Measurements from ENCODE around the gene RAB13. TPM values are rescaled to one million over a fixed set of nuclear protein-coding genes. Genes with fewer than 3 reads are reported as not detected.
A peak's percentile ranks its signal among the peaks of the same experiment; 100 is the strongest.

The RAB13 gene
- total RNA-seq, 4 donors from 2014 or later = 41.1 to 56.3 (median 46.6) TPM

DNA sequence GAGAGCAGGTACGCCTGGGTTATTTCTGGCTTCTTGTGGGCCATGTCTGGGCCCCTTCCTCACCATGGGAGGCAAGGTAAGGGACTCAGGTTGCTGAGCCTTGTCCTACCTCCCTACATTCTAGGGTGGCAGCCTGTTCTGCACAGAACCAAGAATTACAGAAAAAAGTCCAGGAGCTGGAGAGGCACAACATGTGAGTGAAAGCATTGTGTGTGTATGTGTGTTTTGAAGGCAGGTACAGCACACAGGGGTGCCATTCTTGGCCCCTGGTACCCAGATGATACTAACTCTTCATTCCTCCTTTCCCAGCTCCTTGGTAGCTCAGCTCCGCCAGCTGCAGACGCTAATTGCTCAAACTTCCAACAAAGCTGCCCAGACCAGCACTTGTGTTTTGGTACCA lies 13.1 kb downstream of the RAB13 start:
- peaks cover 17 to 36% (median 32%) of the 10 kb centered on the region in 4 donors for H3K36me3 ChIP-seq
- no peak overlapping the region for H3K4me3 ChIP-seq
- no peak for DNase-seq (ENCODE audit: extremely low spot score)
- no peaks in the 10 kb centered on the region for H3K27me3 ChIP-seq
- TF ChIP-seq, protein P1, sequence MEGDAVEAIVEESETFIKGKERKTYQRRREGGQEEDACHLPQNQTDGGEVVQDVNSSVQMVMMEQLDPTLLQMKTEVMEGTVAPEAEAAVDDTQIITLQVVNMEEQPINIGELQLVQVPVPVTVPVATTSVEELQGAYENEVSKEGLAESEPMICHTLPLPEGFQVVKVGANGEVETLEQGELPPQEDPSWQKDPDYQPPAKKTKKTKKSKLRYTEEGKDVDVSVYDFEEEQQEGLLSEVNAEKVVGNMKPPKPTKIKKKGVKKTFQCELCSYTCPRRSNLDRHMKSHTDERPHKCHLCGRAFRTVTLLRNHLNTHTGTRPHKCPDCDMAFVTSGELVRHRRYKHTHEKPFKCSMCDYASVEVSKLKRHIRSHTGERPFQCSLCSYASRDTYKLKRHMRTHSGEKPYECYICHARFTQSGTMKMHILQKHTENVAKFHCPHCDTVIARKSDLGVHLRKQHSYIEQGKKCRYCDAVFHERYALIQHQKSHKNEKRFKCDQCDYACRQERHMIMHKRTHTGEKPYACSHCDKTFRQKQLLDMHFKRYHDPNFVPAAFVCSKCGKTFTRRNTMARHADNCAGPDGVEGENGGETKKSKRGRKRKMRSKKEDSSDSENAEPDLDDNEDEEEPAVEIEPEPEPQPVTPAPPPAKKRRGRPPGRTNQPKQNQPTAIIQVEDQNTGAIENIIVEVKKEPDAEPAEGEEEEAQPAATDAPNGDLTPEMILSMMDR (IDR thresholded peaks at IDR 0.05) = no peak
- no peak for TF ChIP-seq POLR2A (IDR thresholded peaks at IDR 0.05; ENCODE audit: low read depth)
- no peak for TF ChIP-seq EP300 (IDR thresholded peaks at IDR 0.05)
- TF ChIP-seq POLR2AphosphoS5 (IDR thresholded peaks at IDR 0.05) = no peak
- H3K9me3 ChIP-seq = no peaks in the 10 kb centered on the region
- H3K4me1 ChIP-seq = peaks cover 18 to 35% (median 28%) of the 10 kb centered on the region in 4 donors
- 85% methylated on average over 3 of the region's 3 CpGs for WGBS
- no peak overlapping the region for H3K27ac ChIP-seq (replicated peaks in 1 of 4)
- intact Hi-C loops (cut with DNase I) = no loop called here

- Histone ChIP-seq H3K4me1 (peaks cover 13 to 33% (median 29%) of the 10 kb centered on the region in 4 donors), H3K27me3 (no peaks in the 10 kb centered on the region), H3K36me3 (peaks cover 17 to 26% (median 24%) of the 10 kb centered on the region in 4 donors), H3K4me3 (no peak overlapping the region), H3K27ac (replicated peaks in 1 of 4) (no peak overlapping the region), H3K9me3 (no peaks in the 10 kb centered on the region)
- no peak for TF ChIP-seq EP300 (IDR thresholded peaks at IDR 0.05)
- TF ChIP-seq, protein P1 (IDR thresholded peaks at IDR 0.05) = no peak
- no peak for TF ChIP-seq POLR2AphosphoS5 (IDR thresholded peaks at IDR 0.05)
- TF ChIP-seq POLR2A (IDR thresholded peaks at IDR 0.05; ENCODE audit: low read depth) = no peak
- intact Hi-C loops (cut with DNase I) = no loop called here
- WGBS = 78% methylated on average over 2 of the region's 2 CpGs
- DNase-seq (ENCODE audit: extremely low spot score) = no peak
These were observed 15.8 kb downstream of the RAB13 start for GRCh38 chr1:153970346-153970745.

DNA sequence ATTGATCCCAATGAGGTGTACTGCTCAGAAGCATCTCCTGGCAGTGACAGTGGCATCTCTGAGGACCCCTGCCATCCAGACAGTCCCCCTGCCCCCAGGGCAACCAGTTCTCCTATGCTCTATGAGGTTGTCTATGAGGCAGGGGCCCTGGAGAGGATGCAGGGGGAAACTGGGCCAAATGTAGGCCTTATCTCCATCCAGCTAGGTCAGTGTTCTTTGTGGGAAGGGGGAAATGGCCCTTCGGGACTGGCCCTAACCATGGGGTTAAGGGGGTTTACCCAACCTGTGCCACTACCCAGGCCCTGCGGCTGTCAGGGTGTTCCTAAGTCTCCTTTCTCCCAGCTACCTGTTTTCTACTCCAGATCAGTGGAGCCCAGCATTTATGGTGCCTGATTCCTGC lies 17.2 kb downstream of the RAB13 start:
- H3K27ac ChIP-seq (replicated peaks in 1 of 4) = no peak overlapping the region
- peaks cover 22 to 41% (median 39%) of the 10 kb centered on the region in 4 donors for H3K4me1 ChIP-seq
- no peaks in the 10 kb centered on the region for H3K9me3 ChIP-seq
- no peak overlapping the region for H3K4me3 ChIP-seq
- no peak for DNase-seq (ENCODE audit: extremely low spot score)
- intact Hi-C loops (cut with DNase I) = no loop called here
- TF ChIP-seq, protein P1 (IDR thresholded peaks at IDR 0.05) = no peak
- no peak for TF ChIP-seq EP300 (IDR thresholded peaks at IDR 0.05)
- no peak for TF ChIP-seq POLR2AphosphoS5 (IDR thresholded peaks at IDR 0.05)
- no peak for TF ChIP-seq POLR2A (IDR thresholded peaks at IDR 0.05; ENCODE audit: low read depth)
- whole genome bisulfite sequencing = 94% methylated on average over 2 of the region's 2 CpGs
- peaks cover 5 to 12% (median 11%) of the 10 kb centered on the region in 4 donors for H3K36me3 ChIP-seq
- no peaks in the 10 kb centered on the region for H3K27me3 ChIP-seq

DNA sequence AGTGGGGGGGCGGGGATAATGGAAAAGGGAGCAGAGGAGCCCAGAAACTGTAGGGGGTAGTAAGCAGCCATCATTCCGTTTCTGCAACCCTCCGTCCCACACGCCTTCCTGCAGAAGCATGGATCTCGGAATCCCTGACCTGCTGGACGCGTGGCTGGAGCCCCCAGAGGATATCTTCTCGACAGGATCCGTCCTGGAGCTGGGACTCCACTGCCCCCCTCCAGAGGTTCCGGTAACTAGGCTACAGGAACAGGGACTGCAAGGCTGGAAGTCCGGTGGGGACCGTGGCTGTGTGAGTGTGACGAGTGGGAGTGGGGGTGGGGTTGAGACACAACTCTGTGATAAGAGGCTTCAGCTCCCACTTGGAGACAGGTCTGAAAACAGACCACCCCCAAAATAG lies 17.7 kb downstream of the RAB13 start:
- Histone ChIP-seq H3K9me3 (no peaks in the 10 kb centered on the region), H3K4me3 (peak overlapping the region; percentile 57 to 69 (median 66)), H3K36me3 (peaks cover 0 to 7% (median 6%) of the 10 kb centered on the region in 4 donors), H3K27ac (replicated peaks in 1 of 4) (peak overlapping the region in 3 of 4 donors; percentile 89 to 92 (median 90)), H3K4me1 (peaks cover 22 to 44% (median 42%) of the 10 kb centered on the region in 4 donors), H3K27me3 (no peaks in the 10 kb centered on the region)
- TF ChIP-seq EP300 (IDR thresholded peaks at IDR 0.05) (no peak), POLR2AphosphoS5 (IDR thresholded peaks at IDR 0.05) (no peak), POLR2A (IDR thresholded peaks at IDR 0.05; ENCODE audit: low read depth) (no peak)
- TF ChIP-seq, protein P1 (IDR thresholded peaks at IDR 0.05) = no peak
- intact Hi-C loops (cut with DNase I) = no loop called here
- no peak for DNase-seq (ENCODE audit: extremely low spot score)
- WGBS = 7% methylated on average over 12 of the region's 13 CpGs

DNA sequence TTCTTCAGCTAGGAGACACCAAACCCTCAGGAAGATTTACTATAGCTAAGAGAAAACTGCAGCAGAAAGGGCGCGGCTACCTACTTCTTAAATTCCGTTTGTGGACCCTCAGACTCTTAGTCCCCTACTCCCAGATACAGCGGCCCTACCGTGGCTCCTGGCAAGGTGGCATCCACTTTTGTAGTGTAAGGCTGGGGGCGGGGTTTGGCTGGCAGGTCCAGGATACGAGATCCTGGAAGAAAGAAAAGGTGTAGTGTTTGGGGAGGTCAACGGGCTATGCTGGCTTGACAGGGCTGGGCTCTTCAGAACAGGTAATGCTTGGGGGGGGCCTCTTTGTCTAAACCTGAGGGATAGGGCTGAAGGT lies 18.2 kb downstream of the RAB13 start:
- peaks cover 22 to 45% (median 43%) of the 10 kb centered on the region in 4 donors for H3K4me1 ChIP-seq
- peaks cover 0 to 3% (median 2%) of the 10 kb centered on the region in 4 donors for H3K36me3 ChIP-seq
- intact Hi-C loops (cut with DNase I) = no loop called here
- TF ChIP-seq, protein P1 (IDR thresholded peaks at IDR 0.05) = no peak
- TF ChIP-seq POLR2AphosphoS5 (IDR thresholded peaks at IDR 0.05) (no peak), POLR2A (IDR thresholded peaks at IDR 0.05; ENCODE audit: low read depth) (no peak), EP300 (IDR thresholded peaks at IDR 0.05) (no peak)
- no peaks in the 10 kb centered on the region for H3K9me3 ChIP-seq
- H3K27ac ChIP-seq (replicated peaks in 1 of 4) = peak overlapping the region; percentile 89 to 92 (median 90)
- WGBS = 0% methylated on average over 7 of the region's 8 CpGs
- no peaks in the 10 kb centered on the region for H3K27me3 ChIP-seq
- DNase-seq (ENCODE audit: extremely low spot score) = no peak
- peak overlapping the region; percentile 57 to 69 (median 66) for H3K4me3 ChIP-seq

All from esophagus muscularis mucosa (tissue), 4 donors.